ENCODE measurements around the gene VAMP3. TPM values are rescaled to one million over a fixed set of nuclear protein-coding genes. Genes with fewer than 3 reads are reported as not detected.

Gene VAMP3
- total RNA-seq, 2 experiments from 2014 or later = 13.2 to 20.9 TPM

GRCh38 chr1:7755448-7755847 lies 15.6 kb upstream of the VAMP3 start:
- DNase-seq (no peak), ATAC-seq (no peak)
- TF ChIP-seq CTCF (IDR thresholded peaks at IDR 0.05) = peak; percentile 29
- ChIA-PET CTCF (interaction anchor here (1.1 to 11.4 kb wide), 3 partner anchors 11 to 82 kb away, joined by 3 to 589 read pairs (median 4); no protein-coding TSS in a partner anchor), POLR2A (interaction anchor here (0.5 to 0.7 kb wide), 2 partner anchors 67 to 1754 kb away, joined by 3 read pairs; no protein-coding TSS in a partner anchor)
- no peaks in the 10 kb centered on the region for H3K36me3 Mint-ChIP-seq (ENCODE audit: low read depth)
- H3K4me3 Mint-ChIP-seq = no peak overlapping the region
- H3K4me1 Mint-ChIP-seq (ENCODE audit: low read depth) = peaks cover 29% of the 10 kb centered on the region
- no peaks in the 10 kb centered on the region for H3K9me3 Mint-ChIP-seq
- no peak overlapping the region for H3K27ac Mint-ChIP-seq
- intact Hi-C loops (cut with micrococcal nuclease) = no loop called here
- peaks cover 10% of the 10 kb centered on the region for H3K27me3 Mint-ChIP-seq

DNA sequence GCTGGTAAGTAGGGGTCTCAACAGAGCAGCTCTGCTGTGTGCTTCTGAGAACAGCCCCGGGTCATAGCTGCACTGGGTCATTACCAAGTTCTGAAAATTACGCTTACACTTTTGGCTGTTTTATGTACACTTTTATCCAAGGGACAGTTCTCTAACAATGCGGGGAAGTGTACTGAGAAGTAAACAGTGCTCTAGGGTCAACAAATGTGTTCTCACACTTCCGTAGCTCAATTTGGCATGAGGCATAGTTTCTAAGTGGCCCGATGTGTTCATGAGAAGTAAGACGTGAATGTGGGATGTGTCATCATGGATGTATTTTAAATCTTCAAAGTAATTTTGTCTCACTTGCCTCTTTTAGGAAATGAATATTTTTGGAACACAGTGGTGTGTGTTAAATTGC lies 10.9 kb upstream of the VAMP3 start:
- no peaks in the 10 kb centered on the region for H3K9me3 Mint-ChIP-seq
- intact Hi-C loops (cut with micrococcal nuclease) = no loop called here
- H3K27me3 Mint-ChIP-seq = peaks cover 2% of the 10 kb centered on the region
- ATAC-seq (no peak), DNase-seq (no peak)
- no peak overlapping the region for H3K4me3 Mint-ChIP-seq
- H3K36me3 Mint-ChIP-seq (ENCODE audit: low read depth) = no peaks in the 10 kb centered on the region
- H3K4me1 Mint-ChIP-seq (ENCODE audit: low read depth) = no peaks in the 10 kb centered on the region
- TF ChIP-seq CTCF (IDR thresholded peaks at IDR 0.05) = no peak
- no peak overlapping the region for H3K27ac Mint-ChIP-seq
- POLR2A ChIA-PET = interaction anchor here (1.2 kb wide), 1 partner anchor 22 kb away, joined by 4 read pairs; no protein-coding TSS in a partner anchor
- CTCF ChIA-PET = interaction anchor here (1.2 to 8.4 kb wide), 3 partner anchors 7 to 92 kb away, joined by 3 to 57 read pairs (median 47); no protein-coding TSS in a partner anchor

DNA sequence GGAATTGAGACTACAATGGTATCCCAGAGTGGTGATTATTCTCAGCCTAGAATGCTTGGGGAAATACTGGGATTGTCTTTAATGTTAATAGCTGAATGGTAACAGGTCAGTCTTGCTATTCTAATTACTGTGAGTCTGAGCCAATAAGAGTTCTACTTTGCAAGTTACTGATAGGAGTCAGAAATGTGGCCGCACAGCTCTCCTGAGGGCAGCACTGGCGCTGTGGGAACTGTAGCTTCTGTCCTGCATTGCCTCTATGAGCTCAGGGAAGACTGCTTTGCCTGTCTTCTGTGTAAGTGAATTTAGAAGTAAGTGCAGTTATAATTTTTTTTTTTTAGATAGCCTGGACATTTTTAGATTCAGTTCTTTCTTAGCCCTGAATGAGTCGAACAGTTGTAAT lies 10.0 kb upstream of the VAMP3 start:
- intact Hi-C loops (cut with micrococcal nuclease) = no loop called here
- peaks cover 3% of the 10 kb centered on the region for H3K27me3 Mint-ChIP-seq
- no peaks in the 10 kb centered on the region for H3K4me1 Mint-ChIP-seq (ENCODE audit: low read depth)
- ChIA-PET POLR2A (interaction anchor here (0.6 to 1.2 kb wide), 2 partner anchors 21 to 200 kb away, joined by 4 read pairs; no protein-coding TSS in a partner anchor), CTCF (interaction anchor here (1.2 to 8.4 kb wide), 3 partner anchors 8 to 93 kb away, joined by 3 to 57 read pairs (median 47); no protein-coding TSS in a partner anchor)
- no peak overlapping the region for H3K27ac Mint-ChIP-seq
- no peaks in the 10 kb centered on the region for H3K36me3 Mint-ChIP-seq (ENCODE audit: low read depth)
- no peak for TF ChIP-seq CTCF (IDR thresholded peaks at IDR 0.05)
- DNase-seq (no peak), ATAC-seq (no peak)
- no peaks in the 10 kb centered on the region for H3K9me3 Mint-ChIP-seq
- no peak overlapping the region for H3K4me3 Mint-ChIP-seq

GRCh38 chr1:7767176-7767575 lies 3.9 kb upstream of the VAMP3 start:
- H3K36me3 Mint-ChIP-seq (ENCODE audit: low read depth) = peaks cover 1% of the 10 kb centered on the region
- H3K4me3 Mint-ChIP-seq = no peak overlapping the region
- TF ChIP-seq CTCF (IDR thresholded peaks at IDR 0.05) = no peak
- H3K27ac Mint-ChIP-seq = no peak overlapping the region
- H3K4me1 Mint-ChIP-seq (ENCODE audit: low read depth) = peaks cover 8% of the 10 kb centered on the region
- POLR2A ChIA-PET = no interaction called here
- ATAC-seq (no peak), DNase-seq (no peak)
- no peaks in the 10 kb centered on the region for H3K9me3 Mint-ChIP-seq
- H3K27me3 Mint-ChIP-seq = peaks cover 12% of the 10 kb centered on the region
- CTCF ChIA-PET = interaction anchor here (0.8 to 3.0 kb wide), 3 partner anchors 12 to 136 kb away, joined by 3 to 13 read pairs (median 4); no protein-coding TSS in a partner anchor
- intact Hi-C loops (cut with micrococcal nuclease) = no loop called here

DNA sequence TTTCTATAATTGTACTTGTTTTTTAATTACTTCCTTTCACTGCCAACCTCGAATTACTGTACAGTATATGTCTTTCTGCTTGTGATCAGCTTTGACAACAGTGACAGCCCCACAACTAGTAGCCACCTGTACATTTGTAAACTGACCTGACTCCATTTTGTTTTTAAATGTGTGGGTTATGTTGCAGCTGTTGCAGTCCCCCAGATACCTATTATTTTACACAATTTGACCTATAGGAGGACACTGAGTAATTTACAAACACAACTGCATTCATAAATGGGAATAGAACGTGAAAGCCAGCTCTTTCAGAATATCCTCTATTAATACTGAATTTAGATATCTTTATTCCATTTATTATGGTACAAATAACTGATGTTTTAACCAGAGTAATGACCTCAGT lies 2.5 kb upstream of the VAMP3 start:
- H3K9me3 Mint-ChIP-seq = no peaks in the 10 kb centered on the region
- peaks cover 20% of the 10 kb centered on the region for H3K4me1 Mint-ChIP-seq (ENCODE audit: low read depth)
- ChIA-PET POLR2A (interaction anchor here (1.5 kb wide), 1 partner anchor 16 kb away, joined by 4 read pairs; no protein-coding TSS in a partner anchor), CTCF (interaction anchor here (0.9 to 3.0 kb wide), 6 partner anchors 16 to 135 kb away, joined by 3 to 24 read pairs (median 6); no protein-coding TSS in a partner anchor)
- H3K4me3 Mint-ChIP-seq = no peak overlapping the region
- peaks cover 10% of the 10 kb centered on the region for H3K27me3 Mint-ChIP-seq
- H3K27ac Mint-ChIP-seq = no peak overlapping the region
- no peak for TF ChIP-seq CTCF (IDR thresholded peaks at IDR 0.05)
- peaks cover 10% of the 10 kb centered on the region for H3K36me3 Mint-ChIP-seq (ENCODE audit: low read depth)
- DNase-seq (no peak), ATAC-seq (no peak)
- intact Hi-C loops (cut with micrococcal nuclease) = no loop called here
